A549 (cell line): Measurements from ENCODE around the gene MLLT3. TPM values are rescaled to one million over a fixed set of nuclear protein-coding genes. Genes with fewer than 3 reads are reported as not detected.
A peak's percentile ranks its signal among the peaks of the same experiment; 100 is the strongest.

Source experiments
- ATAC-seq, 2 experiments: fragments of 200-7000 bp in 1 of 2; fragments of >200 bp in 1 of 2; cut with Nextera tagmentation in 1 of 2; cut with Tn5 transposase in 1 of 2; 3 replicates each; pipeline versions ENCODE4 v1.8.0 to v1.9.1; 2018 to 2020; ENCODE audit warnings: mild to moderate bottlenecking in 1 of 2, moderate library complexity in 1 of 2
- CTCF ChIA-PET: fragments of 300-600 bp; sonication (Branson Sonifier 250); formaldehyde crosslinking; extraction: SDS; loops from one replicate; lab custom pipeline; 2021; ENCODE audit warnings: antibody characterized with exemption, inconsistent platforms; lab: Yijun Ruan, JAX
- POLR2A ChIA-PET: fragments of 350-600 bp; formaldehyde crosslinking; extraction: SDS; loops from one replicate; lab custom pipeline; 2021; ENCODE audit warnings: antibody characterized with exemption, inconsistent platforms; lab: Yijun Ruan, JAX
- DNase-seq, 2 experiments: peaks; one replicate each; pipeline versions ENCODE4 v3.0.0 to v3.0.0-alpha.2; 2011 to 2016; ENCODE audit warnings: low read depth in 1 of 2, low spot score in 1 of 2
- FAIRE-seq: peaks from 2 replicates; lab custom pipeline; 2011; peaks lifted over from hg19 to GRCh38; lab: Jason Lieb, UNC
- H3K27ac ChIP-seq, 2 experiments: fragments of >200 bp; sonication (Bioruptor Twin); formaldehyde crosslinking; 3 replicates each; pipeline ENCODE4 v1.5.1; 2016 to 2017
- H3K4me1 ChIP-seq: fragments of >200 bp; sonication (Bioruptor Twin); formaldehyde crosslinking; 3 replicates; pipeline ENCODE4 v1.6.1; 2016
- H3K4me2 ChIP-seq: fragments of >200 bp; sonication (Bioruptor Twin); formaldehyde crosslinking; 3 replicates; pipeline ENCODE4 v1.6.1; 2016
- H3K4me3 ChIP-seq: fragments of >200 bp; sonication (Bioruptor Twin); formaldehyde crosslinking; 3 replicates; pipeline ENCODE4 v1.5.1; 2016
- H3K9me3 ChIP-seq: fragments of >200 bp; sonication (Bioruptor Twin); formaldehyde crosslinking; 3 replicates; pipeline ENCODE4 v1.6.1; 2016
- BHLHE40 ChIP-seq: IDR thresholded peaks from 2 replicates; pipeline ENCODE4 v1.6.1; 2012; ENCODE audit warnings: low read depth, low read length, inconsistent platforms
- CBX8 ChIP-seq: fragments of 200-600 bp; sonication (generic); IDR thresholded peaks from 2 replicates; pipeline ENCODE4 v1.6.1; 2016
- CEBPB ChIP-seq, 2 experiments: fragments of >200 bp in 1 of 2; sonication (Bioruptor Twin) in 1 of 2; formaldehyde crosslinking in 1 of 2; IDR thresholded peaks; 2 replicates each; pipeline ENCODE4 v1.6.1; 2012 to 2016
- CHD2 ChIP-seq: fragments of 150-350 bp; IDR thresholded peaks from 2 replicates; pipeline ENCODE4 v1.6.1; 2014; ENCODE audit warnings: low read length; ENCODE audit not compliant: partially characterized antibody
- CHD4 ChIP-seq: fragments of 200-600 bp; sonication (generic); IDR thresholded peaks from 2 replicates; pipeline ENCODE4 v1.6.1; 2016; ENCODE audit warnings: antibody characterized with exemption, mild to moderate bottlenecking, borderline replicate concordance
- ESRRA ChIP-seq: fragments of 150-350 bp; IDR thresholded peaks from 2 replicates; pipeline ENCODE4 v1.6.1; 2014; ENCODE audit warnings: mild to moderate bottlenecking, low read length, borderline replicate concordance
- FOSB ChIP-seq: fragments of 250-450 bp; sonication (Bioruptor Pico); IDR thresholded peaks from 2 replicates; pipeline ENCODE4 v1.5.0; 2020; ENCODE audit warnings: mild to moderate bottlenecking, moderate library complexity
- FOXS1 ChIP-seq: fragments of 250-450 bp; sonication (Bioruptor Pico); IDR thresholded peaks from 2 replicates; pipeline ENCODE4 v1.5.0; 2020; ENCODE audit warnings: mild to moderate bottlenecking, moderate library complexity
- GATA3 ChIP-seq: IDR thresholded peaks from 2 replicates; pipeline ENCODE4 v1.6.1; 2012; ENCODE audit warnings: borderline replicate concordance
- KDM5A ChIP-seq: fragments of 200-600 bp; sonication (generic); IDR thresholded peaks from 2 replicates; pipeline ENCODE4 v1.6.1; 2016; ENCODE audit warnings: antibody characterized with exemption, mild to moderate bottlenecking
- NFE2L2 ChIP-seq: fragments of 150-350 bp; conservative IDR thresholded peaks from 2 replicates; pipeline ENCODE4 v1.6.1; 2014; ENCODE audit warnings: low read length
- POLR2AphosphoS2 ChIP-seq: conservative IDR thresholded peaks from 2 replicates; pipeline ENCODE4 v1.6.1; 2012; ENCODE audit warnings: low read length, improper control_type of control experiment, inconsistent platforms
- RAD21 ChIP-seq, 2 experiments: fragments of >200 bp in 1 of 2; sonication (Bioruptor Twin) in 1 of 2; formaldehyde crosslinking in 1 of 2; IDR thresholded peaks in 1 of 2; conservative IDR thresholded peaks in 1 of 2; 2 replicates in 1 of 2; 3 replicates in 1 of 2; pipeline ENCODE4 v1.6.1; 2012 to 2018; ENCODE audit warnings: inconsistent platforms in 1 of 2
- RFX5 ChIP-seq: fragments of 450-650 bp; IDR thresholded peaks from 2 replicates; pipeline ENCODE4 v1.7.1; 2014; ENCODE audit warnings: antibody characterized with exemption, mild to moderate bottlenecking, moderate library complexity
- SMC3 ChIP-seq: fragments of >200 bp; sonication (Bioruptor Twin); formaldehyde crosslinking; IDR thresholded peaks from 3 replicates; pipeline ENCODE4 v1.6.1; 2018; ENCODE audit warnings: inconsistent platforms
- TFCP2L1 ChIP-seq: fragments of 250-450 bp; sonication (Bioruptor Pico); IDR thresholded peaks from 2 replicates; pipeline ENCODE4 v1.5.0; 2021; ENCODE audit warnings: mild to moderate bottlenecking
- TP53 ChIP-seq: fragments of 250-450 bp; sonication (Bioruptor Pico); IDR thresholded peaks from 2 replicates; pipeline ENCODE4 v1.5.0; 2021; ENCODE audit warnings: mild to moderate bottlenecking, moderate library complexity
- ZC3H11A ChIP-seq: fragments of 450-650 bp; IDR thresholded peaks from 2 replicates; pipeline ENCODE4 v1.6.1; 2014; ENCODE audit warnings: antibody characterized with exemption, mild to moderate bottlenecking
- ZSCAN20 ChIP-seq: fragments of 250-450 bp; sonication (Bioruptor Pico); IDR thresholded peaks from 2 replicates; pipeline ENCODE4 v1.8.0; 2022; ENCODE audit warnings: mild to moderate bottlenecking, moderate library complexity
- WGBS: methylation state at CpG from one replicate; pipeline ENCODE4 v1.1.6; 2017; ENCODE audit errors: missing lambda C conversion rate; 5-methylcytosine and 5-hydroxymethylcytosine counted together
- polyA plus RNA-seq, 4 experiments: library from polyadenylated mRNA; depleted of rRNA in 3 of 4; stranded (reverse); fragments of >200 nt; fragmentation: RNase III in 1 of 4; extraction: RNeasy Plus Mini Kit Qiagen cat#74134 plus additional on column Dnase treatment in 1 of 4; gene quantifications; 2 replicates in 3 of 4; 3 replicates in 1 of 4; pipeline ENCODE4 v1.2.3, GENCODE V29; 2011 to 2017
- TF ChIP-seq, protein P1 (sequence below): fragments of >200 bp; sonication (Bioruptor Twin); formaldehyde crosslinking; IDR thresholded peaks from 3 replicates; pipeline ENCODE4 v1.5.1; 2016
- TF ChIP-seq, protein P2 (sequence below): IDR thresholded peaks from 2 replicates; pipeline ENCODE4 v1.6.1; 2012

MLLT3 gene
- polyA plus RNA-seq, 2 of the 4 experiments (the other 2 are of a cell fraction): 14.3 to 47.6 TPM

DNA sequence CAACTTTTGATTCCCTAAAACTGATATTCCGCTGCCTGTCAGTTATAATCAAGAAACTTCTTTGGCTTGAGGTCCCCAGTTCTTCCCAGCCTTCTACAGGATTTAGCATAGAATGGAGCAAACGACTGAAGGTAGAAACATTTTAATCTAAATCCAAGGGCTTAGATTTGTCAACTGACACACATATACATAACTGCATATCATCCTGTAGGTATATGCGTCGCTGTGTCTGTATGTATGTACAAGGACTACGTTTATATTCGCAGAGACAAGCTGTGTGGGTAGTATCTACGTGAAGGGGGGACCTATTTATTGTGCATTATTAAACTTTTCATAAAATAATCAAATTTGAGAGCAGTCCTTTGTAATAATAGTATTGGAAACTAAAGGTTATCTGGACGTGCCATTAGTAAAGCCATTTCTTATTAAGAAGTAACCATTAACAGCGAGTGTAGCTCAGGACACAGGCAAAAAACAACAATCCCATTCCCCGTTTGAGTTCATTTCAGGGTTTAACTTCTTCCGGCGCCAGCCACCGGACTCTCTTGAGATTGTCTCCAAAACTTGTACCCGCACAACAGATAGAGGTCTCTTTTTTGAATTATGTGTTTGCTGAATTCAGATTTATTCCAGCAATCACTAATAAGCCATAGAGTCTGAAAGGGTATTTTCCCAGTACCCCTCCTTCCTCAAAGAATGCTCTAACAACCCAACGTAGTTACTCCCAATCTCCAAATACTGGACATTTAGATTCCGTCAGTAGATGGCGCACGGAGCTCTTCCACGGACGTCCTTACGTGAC, 2.1 kb upstream of the MLLT3 start:
- CTCF ChIA-PET: interaction anchor here (0.6 to 7.0 kb wide), 63 partner anchors 8 to 497 kb away, joined by 3 to 84 read pairs (median 4); partner anchors contain the start of gene FOCAD
- peak; percentile 62 to 84 for DNase-seq
- no peaks in the 10 kb centered on the region for H3K9me3 ChIP-seq
- peaks cover 5% of the 10 kb centered on the region for H3K4me1 ChIP-seq
- H3K27ac ChIP-seq: peak overlapping the region; percentile 75 to 96; a peak in 5 of 6 replicates
- 0 out of 2 replicates have a peak, but pooled peaks have one; percentile 33 for TF ChIP-seq FOXS1 (CRISPR knock-in tag)
- TF ChIP-seq SMC3: peak; percentile 93
- TF ChIP-seq, protein P1, sequence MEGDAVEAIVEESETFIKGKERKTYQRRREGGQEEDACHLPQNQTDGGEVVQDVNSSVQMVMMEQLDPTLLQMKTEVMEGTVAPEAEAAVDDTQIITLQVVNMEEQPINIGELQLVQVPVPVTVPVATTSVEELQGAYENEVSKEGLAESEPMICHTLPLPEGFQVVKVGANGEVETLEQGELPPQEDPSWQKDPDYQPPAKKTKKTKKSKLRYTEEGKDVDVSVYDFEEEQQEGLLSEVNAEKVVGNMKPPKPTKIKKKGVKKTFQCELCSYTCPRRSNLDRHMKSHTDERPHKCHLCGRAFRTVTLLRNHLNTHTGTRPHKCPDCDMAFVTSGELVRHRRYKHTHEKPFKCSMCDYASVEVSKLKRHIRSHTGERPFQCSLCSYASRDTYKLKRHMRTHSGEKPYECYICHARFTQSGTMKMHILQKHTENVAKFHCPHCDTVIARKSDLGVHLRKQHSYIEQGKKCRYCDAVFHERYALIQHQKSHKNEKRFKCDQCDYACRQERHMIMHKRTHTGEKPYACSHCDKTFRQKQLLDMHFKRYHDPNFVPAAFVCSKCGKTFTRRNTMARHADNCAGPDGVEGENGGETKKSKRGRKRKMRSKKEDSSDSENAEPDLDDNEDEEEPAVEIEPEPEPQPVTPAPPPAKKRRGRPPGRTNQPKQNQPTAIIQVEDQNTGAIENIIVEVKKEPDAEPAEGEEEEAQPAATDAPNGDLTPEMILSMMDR: peak; percentile 93
- peak; percentile 92 to 94 for TF ChIP-seq RAD21 (conservative IDR thresholded peaks at IDR 0.05 in 1 of 2, IDR thresholded peaks at IDR 0.05 in 1 of 2)
- TF ChIP-seq ZSCAN20: no peak
- TF ChIP-seq, all 56 proteins: peak for 4
- POLR2A ChIA-PET: interaction anchor here (0.8 to 1.9 kb wide), 3 partner anchors 60 to 487 kb away, joined by 3 to 18 read pairs (median 5); partner anchors contain the start of gene FOCAD
- Histone ChIP-seq H3K4me3 (peak overlapping the region; percentile 95), H3K4me2 (peak overlapping the region; percentile 99)
- FAIRE-seq: peak; percentile 79
- WGBS: under 1% methylated on average over 21 of the region's 21 CpGs
- ATAC-seq: peak in 1 of 2 experiments; percentile 50; a peak in 3 of 6 replicates

DNA sequence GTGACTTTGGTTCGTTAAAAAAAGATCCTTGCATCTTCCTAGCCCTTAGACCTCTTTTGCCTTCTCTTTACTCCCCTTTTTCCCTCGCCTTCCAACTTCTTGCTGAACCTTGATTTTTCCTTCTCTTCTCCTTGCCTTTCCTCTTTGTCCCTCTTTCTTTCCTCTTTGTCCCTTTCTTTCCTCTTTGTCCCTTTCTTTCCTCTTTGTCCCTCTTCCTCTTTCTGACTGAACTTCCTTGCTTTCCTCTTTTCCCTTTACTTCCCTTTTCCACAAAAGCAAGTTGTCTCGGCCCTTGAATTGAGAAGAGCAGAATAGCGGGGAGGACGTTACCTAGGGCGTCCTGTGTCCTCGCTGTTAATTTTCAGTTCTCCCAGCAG, 1.4 kb upstream of the MLLT3 start:
- 2% methylated on average over 7 of the region's 7 CpGs for WGBS
- POLR2A ChIA-PET: interaction anchor here (1.9 kb wide), 1 partner anchor 61 kb away, joined by 18 read pairs; the partner anchor contains the start of gene FOCAD
- TF ChIP-seq ESRRA: no peak
- TF ChIP-seq KDM5A: no peak
- TF ChIP-seq, protein P2, sequence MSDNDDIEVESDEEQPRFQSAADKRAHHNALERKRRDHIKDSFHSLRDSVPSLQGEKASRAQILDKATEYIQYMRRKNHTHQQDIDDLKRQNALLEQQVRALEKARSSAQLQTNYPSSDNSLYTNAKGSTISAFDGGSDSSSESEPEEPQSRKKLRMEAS: peak; percentile 2; the same call in 1 of the 2 replicates
- TF ChIP-seq SMC3: peak; percentile 6; the same call in 1 of the 3 replicates
- Histone ChIP-seq H3K4me3 (peak overlapping the region; percentile 95), H3K4me2 (peak overlapping the region; percentile 99), H3K27ac (peak overlapping the region; percentile 75 to 96; a peak in 5 of 6 replicates), H3K9me3 (no peaks in the 10 kb centered on the region), H3K4me1 (peaks cover 11% of the 10 kb centered on the region)
- DNase-seq (peak in 1 of 2 experiments; percentile 8), ATAC-seq (peak in 1 of 2 experiments; percentile 26; a peak in 3 of 6 replicates), FAIRE-seq (peak; percentile 39)
- CTCF ChIA-PET: interaction anchor here (1.5 to 7.0 kb wide), 16 partner anchors 12 to 487 kb away, joined by 3 to 84 read pairs (median 10); no protein-coding TSS in a partner anchor

DNA sequence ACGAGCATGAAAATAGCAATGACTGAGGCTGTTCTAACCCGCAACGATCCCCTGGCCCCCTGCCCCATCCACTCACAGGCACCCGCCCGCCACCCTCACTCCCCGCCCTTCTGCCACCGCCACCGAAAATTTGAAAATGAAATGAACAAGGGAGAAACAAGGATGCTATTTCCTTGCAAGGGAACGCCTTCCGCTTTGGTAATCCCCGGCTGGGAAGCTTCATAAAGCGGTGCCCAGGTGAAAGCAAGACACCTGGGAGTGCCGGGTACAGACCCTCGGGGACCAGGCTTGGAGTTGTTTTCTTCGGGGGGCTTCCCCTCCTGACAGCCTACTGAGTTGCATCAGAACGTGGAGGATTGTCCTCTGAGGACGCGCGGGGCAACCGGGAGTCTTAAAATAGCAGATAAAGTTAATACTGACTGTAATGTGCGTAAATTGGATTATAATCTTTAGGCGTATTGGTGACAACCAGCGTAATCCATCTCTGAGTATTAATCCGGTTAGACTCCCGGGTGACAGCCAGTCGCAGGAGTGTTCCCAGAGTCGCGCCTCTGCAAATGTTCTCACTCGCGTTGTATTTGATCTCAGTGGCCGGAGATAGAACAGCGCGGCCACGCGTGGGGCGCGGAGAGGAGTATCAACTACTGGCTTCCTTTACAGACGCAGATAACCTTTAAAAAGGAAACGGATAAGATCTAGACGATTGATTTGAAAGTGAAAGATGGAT, 885 bp upstream of the MLLT3 start:
- Histone ChIP-seq H3K9me3 (no peaks in the 10 kb centered on the region), H3K4me2 (peak overlapping the region; percentile 99), H3K27ac (peak overlapping the region; percentile 75 to 96), H3K4me3 (peak overlapping the region; percentile 95), H3K4me1 (peaks cover 17% of the 10 kb centered on the region)
- TF ChIP-seq ZC3H11A: no peak
- no peak for TF ChIP-seq POLR2AphosphoS2
- no peak for TF ChIP-seq CHD2
- no peak for TF ChIP-seq CEBPB (IDR thresholded peaks at IDR 0.05)
- TF ChIP-seq RFX5: no peak
- 0 out of 5 replicates have a peak, but pooled peaks of 1 of the 2 experiments have one; percentile 8 for TF ChIP-seq RAD21 (conservative IDR thresholded peaks at IDR 0.05 in 1 of 2, IDR thresholded peaks at IDR 0.05 in 1 of 2)
- no peak for TF ChIP-seq TFCP2L1
- TF ChIP-seq CBX8: no peak
- TF ChIP-seq, protein P2: 0 out of 2 replicates have a peak, but pooled peaks have one; percentile 20
- TF ChIP-seq KDM5A: no peak
- TF ChIP-seq FOSB: no peak
- no peak for TF ChIP-seq GATA3
- no peak for TF ChIP-seq TP53
- TF ChIP-seq NFE2L2: no peak
- TF ChIP-seq CHD4: no peak
- no peak for TF ChIP-seq BHLHE40
- ChIA-PET POLR2A (interaction anchor here (0.7 to 2.0 kb wide), 9 partner anchors 11 to 70 kb away, joined by 3 to 21 read pairs (median 6); partner anchors contain the start of gene FOCAD), CTCF (interaction anchor here (1.1 to 7.0 kb wide), 14 partner anchors 18 to 488 kb away, joined by 3 to 84 read pairs (median 7); no protein-coding TSS in a partner anchor)
- peak in 1 of 2 experiments; percentile 14 for DNase-seq
- ATAC-seq: peak in 1 of 2 experiments; percentile 6; a peak in 3 of 6 replicates
- whole genome bisulfite sequencing: 2% methylated on average over 40 of the region's 40 CpGs
- no peak for FAIRE-seq
